ENCODE results near the gene CDKL2. TPM values are rescaled to one million over a fixed set of nuclear protein-coding genes. Genes with fewer than 3 reads are reported as not detected.
"Not testable (repeated sequence)": the region's sequence is repeated elsewhere in the genome, so short reads cannot be mapped to it uniquely, and the experiment has no call there.

CDKL2 gene
- total and polyA plus RNA-seq, 2 experiments from 2014 or later: 1.8 to 3.1 TPM

GRCh38 chr4:75544870-75545269, 85.5 kb downstream of the CDKL2 start:
- Mint-ChIP-seq H3K4me3 (no peak overlapping the region), H3K4me1 (no peaks in the 10 kb centered on the region), H3K27ac (no peak overlapping the region), H3K27me3 (ENCODE audit: insufficient read depth, low read depth, poor library complexity) (peaks cover 2% of the 10 kb centered on the region), H3K9me3 (no peaks in the 10 kb centered on the region), H3K36me3 (ENCODE audit: low read depth) (no peaks in the 10 kb centered on the region)
- no peaks in the 10 kb centered on the region for H3K36me3 ChIP-seq (ENCODE audit: insufficient read depth)
- no peaks in the 10 kb centered on the region for H4K20me1 ChIP-seq (replicated peaks; ENCODE audit: insufficient read depth)
- H3K4me2 ChIP-seq: no peak overlapping the region
- H3K4me1 ChIP-seq (ENCODE audit: insufficient read depth): no peaks in the 10 kb centered on the region
- H3K4me3 ChIP-seq: no peak overlapping the region
- H2AFZ ChIP-seq: no peak overlapping the region
- ATAC-seq (no peak), DNase-seq (ENCODE audit: low spot score) (no peak)
- H3K27ac ChIP-seq (ENCODE audit: low read depth): no peak overlapping the region
- no peaks in the 10 kb centered on the region for H3K79me2 ChIP-seq (replicated peaks; ENCODE audit: insufficient read depth)
- H3F3A ChIP-seq (replicated peaks; ENCODE audit: low read depth): no peaks in the 10 kb centered on the region
- H3K9me2 ChIP-seq (ENCODE audit: insufficient read depth): no peaks in the 10 kb centered on the region
- TF ChIP-seq NANOG (IDR thresholded peaks at IDR 0.05; ENCODE audit: borderline replicate concordance) (no peak), ZNF331 (CRISPR knock-in tag; IDR thresholded peaks at IDR 0.05; ENCODE audit: low read depth) (no peak), ZNF114 (CRISPR knock-in tag; IDR thresholded peaks at IDR 0.05) (no peak), EZH2 (IDR thresholded peaks at IDR 0.05; ENCODE audit: low read depth, unreplicated experiment) (no peak), ETS1 (IDR thresholded peaks at IDR 0.05) (no peak), CTCF (conservative IDR thresholded peaks at IDR 0.05; ENCODE audit: low read depth in 2 of 2) (no peak), JUNB (IDR thresholded peaks at IDR 0.05; ENCODE audit: unreplicated experiment) (no peak), ZNF462 (CRISPR knock-in tag; IDR thresholded peaks at IDR 0.05) (no peak), REST (IDR thresholded peaks at IDR 0.05; ENCODE audit: unreplicated experiment) (no peak)
- H3K27me3 ChIP-seq (ENCODE audit: insufficient read depth): no peaks in the 10 kb centered on the region

- ATAC-seq; H3K27me3 Mint-ChIP-seq (ENCODE audit: insufficient read depth, low read depth, poor library complexity); H3F3A ChIP-seq (replicated peaks; ENCODE audit: low read depth); H4K20me1 ChIP-seq (replicated peaks; ENCODE audit: insufficient read depth); H3K4me1 Mint-ChIP-seq; H3K27ac ChIP-seq (ENCODE audit: low read depth); H3K27me3 ChIP-seq (ENCODE audit: insufficient read depth); H3K4me3 ChIP-seq; H2AFZ ChIP-seq; H3K36me3 Mint-ChIP-seq (ENCODE audit: low read depth); DNase-seq (ENCODE audit: low spot score); H3K4me2 ChIP-seq; H3K9me3 Mint-ChIP-seq; H3K36me3 ChIP-seq (ENCODE audit: insufficient read depth); H3K27ac Mint-ChIP-seq; H3K4me3 Mint-ChIP-seq; H3K9me2 ChIP-seq (ENCODE audit: insufficient read depth); H3K79me2 ChIP-seq (replicated peaks; ENCODE audit: insufficient read depth); H3K4me1 ChIP-seq (ENCODE audit: insufficient read depth): not testable (repeated sequence)
These were observed 86.1 kb downstream of the CDKL2 start for GRCh38 chr4:75544220-75544619.
